Tibial nerve (tissue), 4 donors: ENCODE results near the gene HTRA3. TPM values are rescaled to one million over a fixed set of nuclear protein-coding genes. Genes with fewer than 3 reads are reported as not detected.
"Not testable (repeated sequence)": the region's sequence is repeated elsewhere in the genome, so short reads cannot be mapped to it uniquely, and the experiment has no call there.

Source experiments
- DNase-seq, 2 donors: peaks; one replicate each; pipeline ENCODE4 v3.0.0-alpha.2; 2019; ENCODE audit warnings: low spot score in 2 of 2
- H3K27ac ChIP-seq, 4 donors: fragments of 200-600 bp; sonication (generic) in 3 of 4; one replicate each; pipeline ENCODE4 v1.5.1; 2017 to 2019; ENCODE audit warnings: mild to moderate bottlenecking in 1 of 4
- H3K27me3 ChIP-seq, 2 donors: fragments of 200-600 bp; sonication (generic) in 1 of 2; one replicate each; pipeline versions ENCODE4 v1.5.1 to v1.6.0; 2017 to 2019
- H3K36me3 ChIP-seq, 3 donors: fragments of 200-600 bp; sonication (generic); one replicate each; pipeline ENCODE4 v1.5.1; 2018 to 2019
- H3K4me1 ChIP-seq, 4 donors: fragments of 200-600 bp; sonication (generic) in 3 of 4; one replicate each; pipeline ENCODE4 v1.5.1; 2017 to 2019
- H3K4me3 ChIP-seq, 4 donors: fragments of 200-600 bp; sonication (generic) in 3 of 4; one replicate each; pipeline ENCODE4 v1.5.1; 2017 to 2019; ENCODE audit warnings: mild to moderate bottlenecking in 1 of 4, moderate library complexity in 1 of 4
- H3K9me3 ChIP-seq, 4 donors: fragments of 200-600 bp; sonication (generic) in 3 of 4; one replicate each; pipeline ENCODE4 v1.5.1; 2017 to 2019
- CTCF ChIP-seq, 5 experiments: fragments of 200-600 bp in 3 of 5; fragments of 450-650 bp in 2 of 5; sonication (generic) in 3 of 5; IDR thresholded peaks; one replicate each; pipeline ENCODE4 v1.5.1; 2016 to 2019; ENCODE audit warnings: antibody characterized with exemption in 5 of 5, mild to moderate bottlenecking in 3 of 5, moderate library complexity in 2 of 5
- EP300 ChIP-seq, 2 donors: sonication (generic); formaldehyde crosslinking; IDR thresholded peaks; one replicate each; pipeline ENCODE4 v1.6.1; 2017; ENCODE audit warnings: antibody characterized with exemption in 2 of 2, mild to moderate bottlenecking in 1 of 2
- POLR2A ChIP-seq, 2 donors: fragments of 450-650 bp; IDR thresholded peaks; one replicate each; pipeline ENCODE4 v1.6.1; 2017; ENCODE audit warnings: antibody characterized with exemption in 2 of 2, mild to moderate bottlenecking in 2 of 2, moderate library complexity in 2 of 2
- WGBS, 2 donors: methylation state at CpG; one replicate each; pipeline ENCODE4 v1.1.5; 2018; 5-methylcytosine and 5-hydroxymethylcytosine counted together
- total RNA-seq, 4 donors: library from RNA; depleted of rRNA; stranded (reverse); fragments of >200 nt; gene quantifications; one replicate each; pipeline ENCODE4 v1.1.0, GENCODE V29; 2016

The HTRA3 gene
- total RNA-seq, 4 donors from 2014 or later, result 34.9 to 54.3 (median 43.5) TPM

- 56 to 86% methylated on average over 2 to 4 of the region's 6 CpGs for WGBS, 2 donors
- Histone ChIP-seq H3K27ac (no peak overlapping the region), H3K9me3 (no peaks in the 10 kb centered on the region), H3K4me3 (no peak overlapping the region), H3K36me3 (no peaks in the 10 kb centered on the region), H3K27me3 (no peaks in the 10 kb centered on the region), H3K4me1 (peaks cover 0 to 29% (median 12%) of the 10 kb centered on the region in 4 donors)
- no peak for TF ChIP-seq EP300 (IDR thresholded peaks at IDR 0.05)
- TF ChIP-seq POLR2A (IDR thresholded peaks at IDR 0.05), result no peak
- no peak for TF ChIP-seq CTCF (IDR thresholded peaks at IDR 0.05)
- no peak for DNase-seq
Observed at GRCh38 chr4:8348071-8348470, 78.5 kb downstream of the HTRA3 start.

GRCh38 chr4:8349236-8349635, 79.7 kb downstream of the HTRA3 start:
- not testable (repeated sequence) for H3K36me3 ChIP-seq, H3K9me3 ChIP-seq, DNase-seq, H3K27ac ChIP-seq, H3K27me3 ChIP-seq, H3K4me3 ChIP-seq
- H3K4me1 ChIP-seq, result peaks cover 0 to 26% (median 12%) of the 10 kb centered on the region in 4 donors
- 94 to 96% methylated on average over 11 of the region's 11 CpGs for WGBS, 2 donors

- Histone ChIP-seq H3K4me1 (peaks cover 0 to 26% (median 12%) of the 10 kb centered on the region in 4 donors), H3K9me3 (no peaks in the 10 kb centered on the region), H3K27me3 (no peaks in the 10 kb centered on the region), H3K4me3 (no peak overlapping the region), H3K36me3 (peaks cover 0 to 7% (median 0%) of the 10 kb centered on the region in 3 donors), H3K27ac (no peak overlapping the region)
- DNase-seq, result no peak
- WGBS, 2 donors, result 57 to 68% methylated on average over 7 of the region's 7 CpGs
- no peak for TF ChIP-seq CTCF (IDR thresholded peaks at IDR 0.05)
- no peak for TF ChIP-seq POLR2A (IDR thresholded peaks at IDR 0.05)
- TF ChIP-seq EP300 (IDR thresholded peaks at IDR 0.05), result no peak
Observed at GRCh38 chr4:8349664-8350236, 80.2 kb downstream of the HTRA3 start.

GRCh38 chr4:8350352-8350751, 80.8 kb downstream of the HTRA3 start:
- Histone ChIP-seq H3K9me3 (no peaks in the 10 kb centered on the region), H3K27me3 (no peaks in the 10 kb centered on the region), H3K4me3 (no peak overlapping the region), H3K4me1 (peaks cover 0 to 26% (median 12%) of the 10 kb centered on the region in 4 donors), H3K27ac (peak overlapping the region in 1 of 4 donors; percentile 39), H3K36me3 (peaks cover 0 to 7% (median 0%) of the 10 kb centered on the region in 3 donors)
- TF ChIP-seq CTCF (IDR thresholded peaks at IDR 0.05) (no peak), EP300 (IDR thresholded peaks at IDR 0.05) (no peak), POLR2A (IDR thresholded peaks at IDR 0.05) (no peak)
- no peak for DNase-seq
- WGBS, 2 donors, result 90 to 91% methylated on average over 13 of the region's 13 CpGs

GRCh38 chr4:8350841-8351461, 81.4 kb downstream of the HTRA3 start:
- no peaks in the 10 kb centered on the region for H3K27me3 ChIP-seq
- no peaks in the 10 kb centered on the region for H3K9me3 ChIP-seq
- peaks cover 0 to 29% (median 12%) of the 10 kb centered on the region in 4 donors for H3K4me1 ChIP-seq
- no peak for TF ChIP-seq POLR2A (IDR thresholded peaks at IDR 0.05)
- TF ChIP-seq CTCF (IDR thresholded peaks at IDR 0.05), result no peak
- TF ChIP-seq EP300 (IDR thresholded peaks at IDR 0.05), result no peak
- peak overlapping the region in 1 of 4 donors; percentile 39 for H3K27ac ChIP-seq
- DNase-seq, result no peak
- WGBS, 2 donors, result 81% methylated on average over 16 to 19 of the region's 19 CpGs
- peaks cover 0 to 7% (median 0%) of the 10 kb centered on the region in 3 donors for H3K36me3 ChIP-seq
- H3K4me3 ChIP-seq, result no peak overlapping the region
